Medulla oblongata (tissue), 1 donor: ENCODE measurements around the gene PSMB4.
"Not testable (repeated sequence)": the region's sequence is repeated elsewhere in the genome, so short reads cannot be mapped to it uniquely, and the experiment has no call there.

Experiments used
- DNase-seq: peaks from one replicate; pipeline ENCODE4 v3.0.0-alpha.2; 2015; ENCODE audit errors: extremely low spot score

PSMB4 gene

GRCh38 chr1:151386002-151386401 is 13.4 kb upstream of the PSMB4 start:
- DNase-seq, result no peak

GRCh38 chr1:151390221-151391078 is 8.9 kb upstream of the PSMB4 start:
- not testable (repeated sequence) for DNase-seq

DNA sequence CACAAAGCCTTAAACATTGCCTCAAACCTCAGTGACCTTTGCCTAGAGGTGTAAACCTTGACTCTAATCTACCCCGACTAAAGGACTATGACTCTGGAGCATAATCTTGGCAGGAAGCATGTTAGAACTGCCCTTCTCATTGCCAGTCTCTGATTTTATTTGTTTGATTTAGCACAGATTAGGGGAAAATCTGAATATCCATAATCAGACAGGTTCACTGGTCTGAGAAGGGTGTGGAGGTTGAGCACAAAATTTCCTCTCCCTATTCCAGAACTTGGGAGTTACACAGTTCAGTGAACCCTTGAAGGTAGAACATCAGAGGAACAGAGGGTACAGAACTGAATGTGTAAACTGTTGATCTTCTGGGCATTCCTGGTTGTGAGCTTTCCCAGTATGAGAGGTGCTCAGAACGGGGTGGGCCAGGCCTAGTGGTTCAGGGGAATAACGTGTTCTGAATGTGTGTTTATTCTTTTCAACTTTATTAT is 8.3 kb upstream of the PSMB4 start:
- DNase-seq, result no peak

GRCh38 chr1:151393583-151393982 is 5.8 kb upstream of the PSMB4 start:
- DNase-seq, result no peak

DNA sequence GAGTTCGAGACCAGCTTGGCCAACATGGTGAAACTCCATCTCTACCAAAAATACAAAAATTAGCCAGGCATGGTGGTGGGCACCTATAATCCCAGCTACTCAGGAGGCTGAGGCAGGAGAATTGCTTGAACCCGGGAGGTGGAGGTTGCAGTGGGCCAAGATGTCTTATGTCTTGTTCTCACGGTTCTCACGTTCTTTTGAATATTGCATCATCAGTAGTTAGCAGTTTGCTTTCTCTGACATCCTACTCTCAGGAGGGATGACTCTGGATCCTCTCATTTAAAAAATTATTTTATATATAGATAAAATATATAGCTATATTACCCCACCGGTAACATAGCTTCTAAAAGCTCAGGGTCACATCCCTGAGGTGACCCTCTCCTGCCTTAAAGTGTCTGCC is 3.1 kb upstream of the PSMB4 start:
- not testable (repeated sequence) for DNase-seq

DNA sequence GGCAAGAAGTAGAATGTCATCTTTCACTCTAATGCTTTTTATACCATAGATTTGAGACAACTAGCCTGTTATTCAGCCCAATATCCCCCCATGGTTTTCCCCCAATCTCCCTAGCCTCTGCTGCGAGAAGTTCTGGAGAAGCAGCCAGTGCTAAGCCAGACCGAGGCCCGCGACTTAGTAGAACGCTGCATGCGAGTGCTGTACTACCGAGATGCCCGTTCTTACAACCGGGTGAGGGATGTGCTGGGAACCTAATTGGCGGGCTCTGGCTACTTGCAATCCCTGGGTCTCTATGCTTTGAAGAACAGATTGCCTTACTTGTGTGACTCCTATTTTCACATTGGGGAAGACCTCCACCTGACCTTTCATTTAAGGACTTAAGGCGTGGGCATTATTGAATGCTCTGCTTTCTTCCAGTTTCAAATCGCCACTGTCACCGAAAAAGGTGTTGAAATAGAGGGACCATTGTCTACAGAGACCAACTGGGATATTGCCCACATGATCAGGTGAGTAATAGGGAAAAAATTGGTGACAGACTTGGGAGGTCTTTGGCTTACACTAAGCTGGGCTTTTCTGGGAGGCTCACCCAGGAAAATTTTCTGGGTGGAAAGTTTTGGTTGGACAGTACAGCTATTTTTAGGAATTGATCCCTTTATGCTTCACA is 1.9 kb downstream of the PSMB4 start:
- no peak for DNase-seq

DNA sequence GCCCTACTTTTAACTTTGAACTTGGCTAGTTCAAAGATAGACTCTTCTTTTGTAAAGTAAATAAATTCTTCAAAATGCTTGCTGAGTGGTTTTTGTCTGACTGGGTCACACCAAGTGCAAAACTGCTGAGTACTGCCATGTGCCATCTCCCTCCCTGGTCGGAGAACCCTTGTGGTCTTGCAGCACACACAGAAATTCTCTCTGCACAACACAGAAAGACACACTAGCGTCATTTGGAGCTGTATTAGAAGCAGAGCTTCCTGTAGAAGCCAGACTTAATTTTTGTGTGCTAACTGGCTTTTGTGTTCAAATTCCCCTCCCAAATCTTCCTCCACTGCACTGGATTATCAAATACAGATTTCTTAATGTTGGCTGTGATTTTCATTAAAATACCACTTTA is 2.5 kb downstream of the PSMB4 start:
- DNase-seq, result no peak

DNA sequence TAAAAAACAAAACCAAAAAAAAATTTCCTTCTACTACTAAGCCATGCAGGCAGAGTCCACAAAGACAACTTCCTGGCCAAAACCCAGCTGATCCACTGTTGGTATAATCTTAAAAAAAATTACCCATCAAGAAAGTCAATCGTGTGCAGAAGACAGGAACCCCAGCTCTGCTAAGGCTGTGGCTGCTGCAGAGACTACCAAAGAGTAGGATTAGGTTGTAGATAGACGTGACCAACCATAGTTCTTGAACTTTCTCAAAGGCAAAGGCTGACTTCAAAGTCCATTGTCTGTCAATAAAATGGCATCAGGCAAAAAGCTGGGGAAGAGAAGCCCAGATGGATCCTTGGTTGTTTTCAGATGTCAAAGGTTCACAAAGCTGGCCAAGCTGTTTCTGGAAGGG is 3.4 kb downstream of the PSMB4 start:
- DNase-seq, result no peak

DNA sequence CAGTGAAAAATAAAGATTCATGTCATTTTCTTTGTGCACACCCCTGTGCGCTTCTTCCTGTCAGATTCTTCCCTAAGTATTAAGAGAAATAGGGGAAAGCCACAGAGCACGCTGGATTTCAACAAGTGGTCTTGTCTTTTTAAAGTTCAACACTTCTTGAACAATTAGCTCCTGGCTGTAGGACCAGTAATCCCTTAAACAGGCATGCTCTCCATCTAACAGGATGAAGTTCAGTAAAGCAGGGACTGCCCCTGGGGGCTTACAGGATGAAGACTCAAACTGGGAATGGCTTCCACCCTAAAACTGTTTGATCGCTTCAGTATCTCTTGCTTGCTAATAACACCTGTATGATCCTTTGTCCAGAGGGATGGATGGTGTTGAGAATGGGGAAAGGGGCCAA is 4.2 kb downstream of the PSMB4 start:
- DNase-seq, result no peak

GRCh38 chr1:151405187-151405951 is 6.0 kb downstream of the PSMB4 start:
- DNase-seq, result no peak

GRCh38 chr1:151406176-151406575 is 6.8 kb downstream of the PSMB4 start:
- peak; percentile 55 for DNase-seq

DNA sequence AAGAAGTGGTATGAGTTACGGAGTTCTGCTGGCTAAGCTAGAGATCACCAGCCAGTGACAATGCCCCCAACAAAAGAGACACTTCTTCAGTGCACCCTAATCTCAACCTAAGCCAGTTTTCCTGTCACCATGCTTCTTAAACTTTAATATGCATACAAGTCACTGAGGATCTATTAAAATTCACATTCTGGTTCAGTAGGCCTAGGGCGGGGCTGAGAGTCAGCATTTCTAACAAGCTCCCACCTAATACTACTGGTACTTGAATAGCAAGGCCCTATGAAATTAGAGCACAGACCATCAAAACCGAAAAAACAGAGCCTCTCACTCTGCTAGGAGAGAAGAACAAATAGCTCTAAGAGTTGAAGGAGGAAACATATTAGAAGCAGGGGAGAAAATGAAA is 7.9 kb downstream of the PSMB4 start:
- DNase-seq, result no peak

- DNase-seq, result no peak
Observed at GRCh38 chr1:151408891-151409290, 9.5 kb downstream of the PSMB4 start.

GRCh38 chr1:151411884-151412283 is 12.5 kb downstream of the PSMB4 start:
- no peak for DNase-seq

DNA sequence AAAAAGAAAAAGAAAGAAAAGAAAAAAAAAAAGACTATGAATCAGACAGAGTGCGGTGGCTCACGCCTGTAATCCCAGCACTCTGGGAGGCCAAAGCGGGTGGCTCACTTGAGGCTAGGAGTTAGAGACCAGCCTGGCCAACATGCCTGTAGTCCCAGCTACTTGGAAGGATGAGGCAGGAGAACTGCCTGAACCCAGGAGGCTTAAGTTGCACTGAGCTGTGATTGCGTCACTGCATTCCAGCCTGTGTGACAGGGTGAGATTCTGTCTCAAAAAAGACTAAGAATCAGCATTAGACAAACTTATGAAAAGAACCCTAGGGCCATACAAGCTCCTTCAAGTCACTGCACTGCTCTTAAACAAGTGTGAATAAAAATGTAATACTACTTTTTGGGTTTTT is 16.9 kb downstream of the PSMB4 start:
- no peak for DNase-seq

- DNase-seq, result no peak
Observed at GRCh38 chr1:151418081-151418480, 18.7 kb downstream of the PSMB4 start.

DNA sequence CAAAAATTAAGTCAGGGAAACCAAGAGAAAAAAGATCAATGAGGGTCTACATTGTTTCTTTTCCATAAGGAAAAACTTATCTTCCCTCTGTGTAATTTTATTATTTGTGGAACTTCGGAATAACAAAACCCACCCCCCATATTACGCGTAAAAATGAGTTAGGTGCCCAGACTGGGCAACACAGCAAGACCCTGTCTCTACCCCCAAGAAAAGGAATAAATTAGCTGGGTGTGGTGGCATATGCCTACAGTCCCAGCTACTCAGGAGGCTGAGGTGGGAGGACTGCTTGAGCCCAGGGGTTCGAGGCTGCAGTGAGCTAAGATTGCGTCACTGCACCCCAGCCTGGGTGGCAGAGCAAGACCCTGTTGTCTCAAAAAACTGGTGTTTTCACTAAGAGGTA is 20.4 kb downstream of the PSMB4 start:
- no peak for DNase-seq

- no peak for DNase-seq
Observed at GRCh38 chr1:151425103-151425502, 25.7 kb downstream of the PSMB4 start.

- DNase-seq, result no peak
Observed at GRCh38 chr1:151428068-151428467, 28.7 kb downstream of the PSMB4 start.

GRCh38 chr1:151433827-151434226 is 34.5 kb downstream of the PSMB4 start:
- not testable (repeated sequence) for DNase-seq

DNA sequence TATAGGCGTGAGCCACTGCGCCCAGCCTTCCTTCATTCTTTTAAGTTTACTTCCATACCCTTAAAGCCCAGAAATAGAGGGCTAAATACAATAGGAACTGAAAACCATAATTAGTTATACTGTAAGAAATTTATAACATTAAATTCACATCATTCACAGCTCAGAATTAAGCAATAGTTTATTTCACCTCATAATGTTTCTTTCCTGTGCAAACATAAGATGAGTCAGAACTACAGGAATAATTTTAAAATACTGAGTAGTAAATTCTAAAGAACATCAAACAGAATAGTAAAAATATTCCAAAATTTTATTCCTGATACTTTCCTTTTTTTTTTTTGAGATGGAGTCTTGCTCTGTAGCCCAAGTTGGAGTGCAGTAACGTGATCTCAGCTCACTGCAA is 35.8 kb downstream of the PSMB4 start:
- no peak for DNase-seq

DNA sequence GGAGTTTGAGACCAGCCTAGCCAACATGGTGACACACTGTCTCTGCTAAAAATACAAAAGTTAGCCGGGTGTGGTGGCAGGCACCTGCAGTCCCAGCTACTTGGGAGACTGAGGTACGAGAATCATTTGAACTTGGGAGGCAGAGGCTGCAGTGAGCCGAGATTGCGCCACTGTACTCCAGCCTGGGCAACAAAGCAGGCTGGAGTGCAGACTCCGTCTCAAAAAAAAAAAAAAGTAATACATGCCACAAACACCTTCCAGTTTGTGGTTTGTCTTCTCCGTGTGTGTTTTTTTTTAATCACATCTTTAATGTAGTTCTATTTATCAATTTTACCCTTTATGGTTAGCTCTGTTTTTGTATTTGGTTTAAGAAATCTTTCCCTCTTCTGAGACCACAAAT is 37.6 kb downstream of the PSMB4 start:
- DNase-seq, result no peak
